HFFc6 (cell line): ENCODE measurements around the gene RASGRP3. TPM values are rescaled to one million over a fixed set of nuclear protein-coding genes. Genes with fewer than 3 reads are reported as not detected.

ENCODE experiments used
- DNase-seq: peaks from one replicate; pipeline ENCODE4 v3.0.0-alpha.2; 2018
- H3K27ac Mint-ChIP-seq: 2 replicates; pipeline ENCODE4 v1.8.0; 2020; ENCODE audit warnings: mild to moderate bottlenecking, mixed read lengths
- H3K27me3 Mint-ChIP-seq: 2 replicates; pipeline ENCODE4 v1.8.0; 2021; ENCODE audit warnings: mild to moderate bottlenecking, moderate library complexity, mixed read lengths; ENCODE audit not compliant: insufficient read depth
- H3K36me3 Mint-ChIP-seq: 2 replicates; pipeline ENCODE4 v1.8.0; 2021; ENCODE audit warnings: low read depth, mixed read lengths
- H3K4me1 Mint-ChIP-seq: 2 replicates; pipeline ENCODE4 v1.8.0; 2020; ENCODE audit warnings: low read depth, mixed read lengths
- H3K4me3 Mint-ChIP-seq: 2 replicates; pipeline ENCODE4 v1.8.0; 2020; ENCODE audit warnings: mild to moderate bottlenecking, moderate library complexity, mixed read lengths
- H3K9me3 Mint-ChIP-seq: 2 replicates; pipeline ENCODE4 v1.8.0; 2020; ENCODE audit warnings: mild to moderate bottlenecking, mixed read lengths
- CTCF ChIP-seq: fragments of 200-600 bp; sonication (generic); IDR thresholded peaks from 2 replicates; pipeline ENCODE4 v1.5.0; 2021; ENCODE audit warnings: antibody characterized with exemption, mild to moderate bottlenecking
- total RNA-seq, 6 experiments: library from RNA; stranded (reverse); fragmentation: NEBNext Ultra II Directional; extraction: Animal tissue kit (Norgen Biotek cat#: 25700); gene quantifications; 2 replicates in 1 of 6; 3 replicates in 5 of 6; pipeline ENCODE4 v1.2.3, GENCODE V29; 2021

The RASGRP3 gene
- total RNA-seq, 6 experiments from 2014 or later = 1.7 to 4.6 (median 3.0) TPM

GRCh38 chr2:33502025-33502424 is 25.6 kb downstream of the RASGRP3 start:
- TF ChIP-seq CTCF = no peak
- no peak overlapping the region for H3K4me3 Mint-ChIP-seq
- DNase-seq = no peak
- peaks cover 2% of the 10 kb centered on the region for H3K27me3 Mint-ChIP-seq
- no peaks in the 10 kb centered on the region; the same call in 1 of the 2 replicates for H3K36me3 Mint-ChIP-seq
- peaks cover 21% of the 10 kb centered on the region for H3K4me1 Mint-ChIP-seq
- no peaks in the 10 kb centered on the region for H3K9me3 Mint-ChIP-seq
- no peak overlapping the region for H3K27ac Mint-ChIP-seq

- Mint-ChIP-seq H3K4me3 (no peak overlapping the region), H3K27ac (no peak overlapping the region), H3K9me3 (no peaks in the 10 kb centered on the region), H3K36me3 (no peaks in the 10 kb centered on the region; the same call in none of the 2 replicates), H3K4me1 (peaks cover 11% of the 10 kb centered on the region), H3K27me3 (peaks cover 2% of the 10 kb centered on the region)
- TF ChIP-seq CTCF = no peak
- no peak for DNase-seq
These were observed 26.6 kb downstream of the RASGRP3 start for GRCh38 chr2:33503002-33503401.

GRCh38 chr2:33505966-33506365 is 29.5 kb downstream of the RASGRP3 start:
- no peak for DNase-seq
- no peaks in the 10 kb centered on the region; the same call in none of the 2 replicates for H3K36me3 Mint-ChIP-seq
- no peak overlapping the region for H3K27ac Mint-ChIP-seq
- no peaks in the 10 kb centered on the region for H3K9me3 Mint-ChIP-seq
- H3K27me3 Mint-ChIP-seq = peaks cover 2% of the 10 kb centered on the region
- no peak for TF ChIP-seq CTCF
- no peak overlapping the region for H3K4me3 Mint-ChIP-seq
- peaks cover 17% of the 10 kb centered on the region for H3K4me1 Mint-ChIP-seq

GRCh38 chr2:33509908-33510585 is 33.6 kb downstream of the RASGRP3 start:
- Mint-ChIP-seq H3K27me3 (no peaks in the 10 kb centered on the region; the same call in 1 of the 2 replicates), H3K27ac (peak overlapping the region; percentile 76; the same call in 1 of the 2 replicates), H3K4me3 (peak overlapping the region; percentile 47; the same call in 1 of the 2 replicates), H3K36me3 (peaks cover under 1% of the 10 kb centered on the region; the same call in 1 of the 2 replicates), H3K4me1 (peaks cover 26% of the 10 kb centered on the region), H3K9me3 (no peaks in the 10 kb centered on the region)
- no peak for DNase-seq
- no peak for TF ChIP-seq CTCF

GRCh38 chr2:33510586-33510968 is 34.1 kb downstream of the RASGRP3 start:
- Mint-ChIP-seq H3K4me3 (peak overlapping the region; percentile 47; the same call in 1 of the 2 replicates), H3K9me3 (no peaks in the 10 kb centered on the region)

More at GRCh38 chr2:33510586-33510968, 34.1 kb downstream of the RASGRP3 start:
- peak; percentile 45 for DNase-seq
- no peak for TF ChIP-seq CTCF
- Mint-ChIP-seq H3K36me3 (peaks cover 5% of the 10 kb centered on the region; the same call in 1 of the 2 replicates), H3K4me1 (peaks cover 26% of the 10 kb centered on the region), H3K27me3 (no peaks in the 10 kb centered on the region; the same call in 1 of the 2 replicates), H3K27ac (peak overlapping the region; percentile 76)
